ENCODE measurements around the gene KRTAP10-5.
A peak's percentile ranks its signal among the peaks of the same experiment; 100 is the strongest.

Gene KRTAP10-5

DNA sequence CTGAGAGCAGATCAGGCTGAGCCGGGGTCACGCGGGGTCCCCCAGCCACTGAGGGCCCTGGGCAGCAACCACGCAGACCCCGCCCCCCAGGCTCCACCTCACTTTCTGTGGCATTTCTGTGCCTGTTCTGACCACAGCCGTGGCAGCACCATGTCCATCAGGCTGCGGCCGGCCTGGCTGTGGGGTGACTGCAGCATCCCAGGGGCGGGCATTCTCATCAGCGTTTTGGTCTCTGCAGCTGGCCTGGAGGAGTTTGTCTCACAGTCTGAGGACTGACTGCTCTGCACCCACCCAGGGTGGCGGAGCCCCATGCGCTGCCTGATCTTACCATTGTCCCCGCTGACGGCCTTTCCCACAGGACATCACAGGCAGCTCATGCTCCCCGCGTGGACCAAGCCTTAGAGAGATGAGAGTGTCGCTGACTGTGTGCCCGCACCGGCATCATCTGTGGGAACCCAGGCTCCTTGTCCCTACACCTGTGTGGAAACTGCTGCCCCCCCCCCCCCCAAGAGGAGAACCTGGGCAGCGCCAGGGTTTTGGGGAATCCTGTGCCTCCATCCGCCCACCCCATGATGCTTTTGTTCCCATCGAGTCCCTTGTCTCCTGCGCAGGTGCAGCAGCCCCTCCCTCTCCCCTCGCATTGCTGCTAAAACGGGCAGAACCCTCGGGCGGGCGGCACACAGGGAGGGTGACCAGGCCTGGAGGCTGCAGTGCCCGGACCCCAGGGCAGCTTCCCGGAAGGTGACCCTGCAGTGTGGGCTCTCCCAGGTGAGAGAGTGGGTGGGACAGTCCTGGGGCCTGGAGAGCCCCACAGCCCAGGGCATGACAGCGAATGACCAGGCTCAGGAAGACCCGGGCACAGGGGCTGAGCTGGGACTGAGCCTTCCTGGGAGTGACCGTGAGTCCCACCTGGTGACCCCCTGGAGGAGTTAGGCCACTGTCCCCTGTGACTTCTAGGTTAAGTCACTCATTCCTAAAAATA lies 42.2 kb downstream of the KRTAP10-5 start:
- DNase-seq, result peak in 12 of 42 donors; percentile 1 to 34 (median 14)
- intact Hi-C loops (cut with DNase I), result no loop called here

DNA sequence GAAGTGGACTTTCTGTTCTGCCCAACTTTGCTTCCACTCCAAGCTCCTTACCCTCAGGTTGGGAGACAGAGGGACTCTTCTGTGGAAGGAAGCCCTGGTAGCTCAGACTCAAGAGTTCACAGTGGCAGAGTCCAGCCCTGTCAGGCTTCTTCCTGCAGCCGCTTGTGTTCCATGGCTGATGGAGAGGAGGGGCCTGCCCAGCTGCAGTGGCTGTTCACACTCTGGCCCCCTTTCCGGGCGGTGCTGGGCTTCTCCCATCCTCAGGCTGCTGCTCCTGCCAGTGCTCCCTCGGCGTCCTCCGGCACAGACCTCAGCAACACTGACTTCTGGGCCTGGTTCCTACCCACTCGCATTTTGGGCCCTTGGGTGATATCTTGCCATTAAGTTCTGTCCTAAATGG lies 44.4 kb downstream of the KRTAP10-5 start:
- intact Hi-C loops (cut with DNase I), result no loop called here
- peak in 11 of 42 donors; percentile 2 to 43 (median 5) for DNase-seq

- DNase-seq, result peak in 4 of 42 donors; percentile 0 to 6 (median 3)
- intact Hi-C loops (cut with DNase I), result no loop called here
Measured at GRCh38 chr21:44534688-44535087, 45.7 kb downstream of the KRTAP10-5 start.

DNA sequence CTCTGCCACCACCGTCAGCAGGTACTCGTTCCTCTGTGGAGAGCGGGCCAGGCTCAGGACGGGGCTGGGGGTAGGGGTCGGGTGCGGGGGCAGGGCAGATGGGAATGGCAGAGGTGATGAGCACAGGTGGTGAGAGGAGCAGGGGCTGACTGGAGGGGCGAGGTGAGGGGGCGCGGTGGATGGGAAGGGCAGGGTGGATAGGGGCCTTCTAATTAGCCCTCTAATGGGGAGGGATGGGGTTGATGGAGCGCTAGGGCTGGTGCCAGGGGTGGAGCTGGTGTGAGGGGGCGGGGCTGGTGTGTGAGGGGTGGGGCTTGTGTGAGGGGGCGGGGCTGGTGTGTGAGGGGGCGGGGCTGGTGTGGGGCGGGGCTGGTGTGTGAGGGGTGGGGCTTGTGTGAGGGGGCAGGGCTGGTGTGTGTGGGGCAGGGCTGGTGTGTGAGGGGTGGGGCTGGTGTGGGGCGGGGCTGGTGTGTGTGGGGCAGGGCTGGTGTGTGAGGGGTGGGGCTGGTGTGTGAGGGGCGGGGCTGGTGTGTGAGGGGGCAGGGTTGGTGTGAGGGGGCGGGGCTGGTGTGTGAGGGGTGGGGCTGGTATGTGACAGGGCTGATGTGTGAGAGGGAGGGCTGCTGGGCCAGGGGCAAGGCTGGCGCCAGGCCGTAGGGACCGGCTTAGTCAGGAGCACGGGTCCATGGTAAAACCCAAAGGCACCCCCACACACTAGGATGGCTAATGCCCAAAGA lies 46.3 kb downstream of the KRTAP10-5 start:
- intact Hi-C loops (cut with DNase I), result no loop called here
- peak in 7 of 42 donors; percentile 0 to 17 (median 3) for DNase-seq

DNA sequence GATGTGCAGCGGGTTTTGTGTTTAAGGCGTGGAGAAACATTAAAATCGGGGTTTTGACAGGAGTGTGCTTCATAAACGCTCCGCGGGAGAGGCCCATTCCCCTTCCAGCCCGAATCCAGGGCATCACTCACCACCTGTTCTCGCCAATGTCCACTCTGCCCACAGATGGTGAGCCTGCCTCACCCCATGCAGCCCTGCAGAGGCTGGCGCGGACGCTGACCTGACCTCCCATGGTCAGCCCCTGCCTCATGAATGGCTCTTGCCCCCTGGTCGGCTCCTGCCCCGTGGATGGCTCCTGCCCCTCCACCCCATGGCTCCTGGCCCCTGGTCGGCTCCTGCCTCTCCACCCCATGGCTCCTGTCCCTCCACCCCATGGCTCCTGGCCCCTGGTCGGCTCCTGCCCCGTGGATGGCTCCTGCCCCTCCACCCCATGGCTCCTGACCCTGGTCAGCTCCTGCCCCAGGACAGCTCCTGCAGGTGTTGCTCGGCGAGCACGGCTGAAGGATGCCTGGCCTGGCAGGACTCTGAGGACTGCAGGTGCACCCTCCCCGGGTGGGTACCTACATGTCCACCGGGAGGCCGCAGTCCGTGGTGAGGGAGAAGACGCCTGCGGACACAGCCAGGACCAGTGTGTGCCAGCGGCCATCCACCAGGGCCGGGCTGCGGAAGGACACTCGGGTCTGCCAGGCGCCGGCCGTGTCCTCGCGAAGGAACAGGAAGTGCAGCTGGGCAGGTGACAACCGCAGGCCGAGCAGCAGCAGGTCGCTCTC lies 47.1 kb downstream of the KRTAP10-5 start:
- peak in 12 of 42 donors; percentile 2 to 19 (median 9) for DNase-seq
- intact Hi-C loops (cut with DNase I), result no loop called here

GRCh38 chr21:44532712-44533111 lies 47.7 kb downstream of the KRTAP10-5 start:
- peak in 10 of 42 donors; percentile 0 to 34 (median 10) for DNase-seq
- intact Hi-C loops (cut with DNase I), result no loop called here

DNA sequence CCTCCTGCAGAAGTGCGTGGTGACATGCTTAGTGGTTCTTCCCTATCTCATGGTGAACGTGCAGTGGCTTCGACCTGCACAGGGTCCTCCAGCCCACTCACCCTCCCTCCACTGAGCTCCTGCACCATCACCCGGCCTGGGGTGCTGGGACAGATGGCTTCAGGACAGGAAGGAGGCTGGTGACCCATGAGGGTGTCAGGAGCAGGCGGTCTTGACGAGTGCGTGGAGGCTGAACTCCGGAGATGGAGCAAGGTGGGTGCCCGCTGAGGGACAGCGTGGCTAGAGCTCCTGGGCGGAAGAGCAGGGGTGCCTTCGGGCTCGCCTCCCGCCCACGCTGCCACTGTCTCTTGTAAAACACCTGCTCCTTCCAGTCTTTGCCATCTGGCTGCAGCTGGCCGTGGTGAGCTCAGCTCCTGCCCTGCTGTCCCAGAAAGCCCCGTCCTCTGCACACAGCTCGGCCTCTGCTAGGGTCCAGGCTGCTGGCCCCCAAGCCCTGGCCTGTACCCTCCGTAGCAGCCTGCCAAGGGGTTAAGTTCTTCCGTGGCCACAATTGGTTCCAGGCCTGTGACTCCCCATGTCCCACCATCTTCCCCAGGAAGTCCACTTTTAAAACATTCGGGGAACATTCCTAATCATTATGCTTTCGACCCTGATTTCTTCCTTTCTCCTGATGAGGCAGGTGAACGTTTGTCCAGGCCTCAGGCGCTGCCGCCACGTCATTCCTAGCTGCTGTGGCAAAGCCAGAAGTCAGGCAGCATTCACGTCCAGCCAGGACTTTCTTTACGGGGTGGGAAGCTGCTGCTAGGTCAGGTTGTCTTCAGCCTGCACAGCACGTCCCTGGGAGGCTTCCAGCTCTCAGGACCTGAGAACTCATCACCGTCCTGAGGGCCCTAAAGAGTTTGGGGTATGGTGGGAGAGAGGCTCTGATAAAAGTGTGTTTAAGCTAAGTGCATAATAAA lies 48.5 kb downstream of the KRTAP10-5 start:
- peak in 12 of 42 donors; percentile 0 to 30 (median 12) for DNase-seq
- intact Hi-C loops (cut with DNase I), result no loop called here

GRCh38 chr21:44530903-44531605 lies 49.4 kb downstream of the KRTAP10-5 start:
- DNase-seq, result peak in 12 of 42 donors; percentile 0 to 36 (median 6)
- intact Hi-C loops (cut with DNase I), result no loop called here

- intact Hi-C loops (cut with DNase I), result no loop called here
- peak in 10 of 42 donors; percentile 0 to 14 (median 3) for DNase-seq
Measured at GRCh38 chr21:44530221-44530902, 50.0 kb downstream of the KRTAP10-5 start.

- intact Hi-C loops (cut with DNase I), result no loop called here
- peak in 12 of 42 donors; percentile 0 to 15 (median 5) for DNase-seq
Measured at GRCh38 chr21:44529503-44530125, 50.8 kb downstream of the KRTAP10-5 start.

Data from head of caudate nucleus (tissue), 42 donors.